Uterus (tissue), 2 donors: ENCODE measurements around the gene MTMR6.

Experiments
- POLR2A ChIP-seq, 2 donors: fragments of 450-650 bp; IDR thresholded peaks; one replicate each; pipeline ENCODE4 v1.6.1; 2016; ENCODE audit warnings: antibody characterized with exemption in 2 of 2, mild to moderate bottlenecking in 1 of 2, moderate library complexity in 1 of 2
- TF ChIP-seq, protein P1 (sequence below), 4 experiments: fragments of 200-600 bp in 2 of 4; fragments of 450-650 bp in 2 of 4; sonication (generic) in 2 of 4; IDR thresholded peaks; one replicate each; pipeline ENCODE4 v1.5.1; 2016 to 2019; ENCODE audit warnings: antibody characterized with exemption in 4 of 4, mild to moderate bottlenecking in 2 of 4, moderate library complexity in 1 of 4

DNA sequence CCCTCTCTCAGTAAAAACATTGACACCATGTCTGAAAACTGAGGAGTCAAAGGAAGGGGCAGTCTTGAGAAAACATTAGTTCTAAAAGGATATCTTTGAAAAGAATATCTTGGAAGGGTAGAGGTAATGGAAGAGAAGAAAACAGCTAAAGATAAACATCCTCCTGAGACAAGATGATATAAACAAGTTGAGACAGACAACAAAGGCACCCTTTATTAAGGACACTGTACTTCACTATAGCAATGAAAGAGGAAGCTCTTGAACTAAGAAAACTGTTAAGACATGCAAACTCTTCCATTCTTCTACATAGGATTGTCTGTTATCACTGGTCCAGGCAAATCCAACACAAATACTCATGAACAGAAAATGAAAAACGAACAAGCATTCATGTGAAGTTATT, 46.3 kb downstream of the MTMR6 start:
- no peak for TF ChIP-seq POLR2A (IDR thresholded peaks at IDR 0.05)
- TF ChIP-seq, protein P1, sequence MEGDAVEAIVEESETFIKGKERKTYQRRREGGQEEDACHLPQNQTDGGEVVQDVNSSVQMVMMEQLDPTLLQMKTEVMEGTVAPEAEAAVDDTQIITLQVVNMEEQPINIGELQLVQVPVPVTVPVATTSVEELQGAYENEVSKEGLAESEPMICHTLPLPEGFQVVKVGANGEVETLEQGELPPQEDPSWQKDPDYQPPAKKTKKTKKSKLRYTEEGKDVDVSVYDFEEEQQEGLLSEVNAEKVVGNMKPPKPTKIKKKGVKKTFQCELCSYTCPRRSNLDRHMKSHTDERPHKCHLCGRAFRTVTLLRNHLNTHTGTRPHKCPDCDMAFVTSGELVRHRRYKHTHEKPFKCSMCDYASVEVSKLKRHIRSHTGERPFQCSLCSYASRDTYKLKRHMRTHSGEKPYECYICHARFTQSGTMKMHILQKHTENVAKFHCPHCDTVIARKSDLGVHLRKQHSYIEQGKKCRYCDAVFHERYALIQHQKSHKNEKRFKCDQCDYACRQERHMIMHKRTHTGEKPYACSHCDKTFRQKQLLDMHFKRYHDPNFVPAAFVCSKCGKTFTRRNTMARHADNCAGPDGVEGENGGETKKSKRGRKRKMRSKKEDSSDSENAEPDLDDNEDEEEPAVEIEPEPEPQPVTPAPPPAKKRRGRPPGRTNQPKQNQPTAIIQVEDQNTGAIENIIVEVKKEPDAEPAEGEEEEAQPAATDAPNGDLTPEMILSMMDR (IDR thresholded peaks at IDR 0.05): no peak
